Esophagus muscularis mucosa (tissue), 4 donors: ENCODE data around the gene CFAP74. TPM values are rescaled to one million over a fixed set of nuclear protein-coding genes. Genes with fewer than 3 reads are reported as not detected.

Source experiments
- DNase-seq: peaks from one replicate; pipeline ENCODE4 v3.0.0-alpha.2; 2017; ENCODE audit errors: extremely low spot score
- H3K27ac ChIP-seq, 4 donors: fragments of 200-600 bp; sonication (generic); replicated peaks in 1 of 4; 1 replicate in 3 of 4; 2 replicates in 1 of 4; pipeline ENCODE4 v1.5.1; 2016 to 2019; ENCODE audit warnings: mild to moderate bottlenecking in 1 of 4
- H3K27me3 ChIP-seq, 4 donors: fragments of 200-600 bp; sonication (generic); one replicate each; pipeline versions ENCODE4 v1.5.1 to v1.6.0; 2016 to 2019
- H3K36me3 ChIP-seq, 4 donors: fragments of 200-600 bp; sonication (generic); one replicate each; pipeline ENCODE4 v1.5.1; 2016 to 2019
- H3K4me1 ChIP-seq, 4 donors: fragments of 200-600 bp; sonication (generic); one replicate each; pipeline ENCODE4 v1.5.1; 2016 to 2019
- H3K4me3 ChIP-seq, 4 donors: fragments of 200-600 bp; sonication (generic); 1 replicate in 2 of 4; 2 replicates in 2 of 4; pipeline ENCODE4 v1.5.1; 2016 to 2019; ENCODE audit warnings: mild to moderate bottlenecking in 4 of 4, moderate library complexity in 1 of 4
- H3K9me3 ChIP-seq, 4 donors: fragments of 200-600 bp; sonication (generic); 1 replicate in 3 of 4; 2 replicates in 1 of 4; pipeline ENCODE4 v1.5.1; 2016 to 2019
- CTCF ChIP-seq, 3 experiments: fragments of 200-600 bp in 2 of 3; fragments of 450-650 bp in 1 of 3; sonication (generic) in 2 of 3; IDR thresholded peaks; one replicate each; pipeline ENCODE4 v1.5.1; 2017 to 2019; ENCODE audit warnings: antibody characterized with exemption in 3 of 3, mild to moderate bottlenecking in 2 of 3, moderate library complexity in 1 of 3
- EP300 ChIP-seq: sonication (generic); formaldehyde crosslinking; IDR thresholded peaks from one replicate; pipeline ENCODE4 v1.6.1; 2017; ENCODE audit warnings: antibody characterized with exemption
- POLR2A ChIP-seq: fragments of 450-650 bp; IDR thresholded peaks from one replicate; pipeline ENCODE4 v1.6.1; 2017; ENCODE audit warnings: antibody characterized with exemption, moderate library complexity, mild to moderate bottlenecking, low read depth
- POLR2AphosphoS5 ChIP-seq, 2 donors: sonication (generic); formaldehyde crosslinking; IDR thresholded peaks; one replicate each; pipeline ENCODE4 v1.6.1; 2017; ENCODE audit warnings: antibody characterized with exemption in 2 of 2
- WGBS: methylation state at CpG from one replicate; pipeline ENCODE4 v1.1.5; 2018; 5-methylcytosine and 5-hydroxymethylcytosine counted together
- intact Hi-C: fragments of 100-400 bp; cut with DNase I; formaldehyde crosslinking; loops from one replicate; pipeline ENCODE4 v1.15.1; 2023
- total RNA-seq, 4 donors: library from RNA; depleted of rRNA; stranded (reverse); fragments of >200 nt; gene quantifications; one replicate each; pipeline versions ENCODE4 v1.1.0 to v1.2.1, GENCODE V29; 2016

The CFAP74 gene
- total RNA-seq, 4 donors from 2014 or later, result not detected

- TF ChIP-seq EP300 (no peak), POLR2A (no peak), POLR2AphosphoS5 (IDR thresholded peaks at IDR 0.05) (no peak), CTCF (IDR thresholded peaks at IDR 0.05) (no peak)
- Histone ChIP-seq H3K36me3 (no peaks in the 10 kb centered on the region), H3K9me3 (peaks cover 0 to 8% (median under 1%) of the 10 kb centered on the region in 4 donors), H3K27me3 (peaks cover 0 to 79% (median 0%) of the 10 kb centered on the region in 4 donors), H3K4me1 (no peaks in the 10 kb centered on the region), H3K27ac (no peak overlapping the region), H3K4me3 (no peak overlapping the region)
- DNase-seq, result no peak
- 73% methylated on average over 3 of the region's 13 CpGs for WGBS
- intact Hi-C loops, result no loop called here
Observed at GRCh38 chr1:2033165-2033564, 29.6 kb upstream of the CFAP74 start.

GRCh38 chr1:2032737-2033136, 29.2 kb upstream of the CFAP74 start:
- Histone ChIP-seq H3K9me3 (peaks cover 0 to 4% (median 0%) of the 10 kb centered on the region in 4 donors), H3K27ac (no peak overlapping the region), H3K36me3 (no peaks in the 10 kb centered on the region), H3K4me1 (no peaks in the 10 kb centered on the region), H3K4me3 (no peak overlapping the region), H3K27me3 (peaks cover 0 to 77% (median 0%) of the 10 kb centered on the region in 4 donors)
- no peak for DNase-seq
- intact Hi-C loops, result no loop called here
- no peak for TF ChIP-seq CTCF (IDR thresholded peaks at IDR 0.05)
- TF ChIP-seq POLR2AphosphoS5 (IDR thresholded peaks at IDR 0.05), result no peak
- TF ChIP-seq POLR2A, result no peak
- TF ChIP-seq EP300, result no peak
- WGBS, result 87% methylated on average over 12 of the region's 14 CpGs

- no peak for TF ChIP-seq POLR2AphosphoS5 (IDR thresholded peaks at IDR 0.05)
Observed at GRCh38 chr1:2031546-2032540, 28.3 kb upstream of the CFAP74 start.

GRCh38 chr1:2030076-2030871, 26.7 kb upstream of the CFAP74 start:
- H3K9me3 ChIP-seq, result no peaks in the 10 kb centered on the region
- no peak for DNase-seq
- no peak overlapping the region for H3K27ac ChIP-seq
- H3K36me3 ChIP-seq, result no peaks in the 10 kb centered on the region
- peaks cover 3 to 10% (median 8%) of the 10 kb centered on the region in 4 donors for H3K4me1 ChIP-seq
- no peak overlapping the region for H3K4me3 ChIP-seq
- intact Hi-C loops, result no loop called here
- TF ChIP-seq POLR2AphosphoS5 (IDR thresholded peaks at IDR 0.05) (no peak), POLR2A (no peak)
- peaks cover 0 to 65% (median 0%) of the 10 kb centered on the region in 4 donors for H3K27me3 ChIP-seq
- 82% methylated on average over 41 of the region's 42 CpGs for WGBS

More at GRCh38 chr1:2031546-2032540, 28.3 kb upstream of the CFAP74 start:
- intact Hi-C loops, result no loop called here
- no peak overlapping the region for H3K4me3 ChIP-seq
- no peaks in the 10 kb centered on the region for H3K4me1 ChIP-seq
- H3K36me3 ChIP-seq, result no peaks in the 10 kb centered on the region
- no peaks in the 10 kb centered on the region for H3K9me3 ChIP-seq
- DNase-seq, result no peak
- no peak overlapping the region for H3K27ac ChIP-seq
- WGBS, result 82% methylated on average over 18 of the region's 33 CpGs
- H3K27me3 ChIP-seq, result peaks cover 0 to 71% (median 0%) of the 10 kb centered on the region in 4 donors

GRCh38 chr1:2029561-2029960, 26.0 kb upstream of the CFAP74 start:
- Histone ChIP-seq H3K27ac (no peak overlapping the region), H3K9me3 (no peaks in the 10 kb centered on the region), H3K27me3 (peaks cover 0 to 65% (median 0%) of the 10 kb centered on the region in 4 donors), H3K4me3 (no peak overlapping the region), H3K36me3 (no peaks in the 10 kb centered on the region), H3K4me1 (peaks cover 7 to 14% (median 11%) of the 10 kb centered on the region in 4 donors)
- intact Hi-C loops, result no loop called here
- no peak for DNase-seq
- 90% methylated on average over 13 of the region's 15 CpGs for WGBS
- no peak for TF ChIP-seq CTCF (IDR thresholded peaks at IDR 0.05)
- no peak for TF ChIP-seq POLR2A
- TF ChIP-seq EP300, result no peak
- TF ChIP-seq POLR2AphosphoS5 (IDR thresholded peaks at IDR 0.05), result no peak
